Activated effector memory CD4-positive, alpha-beta T cell treated with anti-CD3 and anti-CD28 coated beads, Interleukin-2, amount 50 U/mL, for 16 hours (primary cell): ENCODE measurements around the gene IGFN1.
"Not testable (repeated sequence)": the region's sequence is repeated elsewhere in the genome, so short reads cannot be mapped to it uniquely, and the experiment has no call there.

Experiments
- DNase-seq: peaks from one replicate; pipeline ENCODE4 v3.0.0-alpha.2; 2020

The IGFN1 gene

GRCh38 chr1:201251411-201251810 lies 60.8 kb downstream of the IGFN1 start:
- peak; percentile 12 for DNase-seq

- DNase-seq = peak; percentile 52
These were observed 61.3 kb downstream of the IGFN1 start for GRCh38 chr1:201251851-201252430.

- DNase-seq = peak; percentile 42
These were observed 62.3 kb downstream of the IGFN1 start for GRCh38 chr1:201252944-201253371.

GRCh38 chr1:201253411-201253810 lies 62.8 kb downstream of the IGFN1 start:
- DNase-seq = peak; percentile 55

- peak; percentile 21 for DNase-seq
These were observed 63.4 kb downstream of the IGFN1 start for GRCh38 chr1:201253906-201254624.

GRCh38 chr1:201254625-201255478 lies 64.2 kb downstream of the IGFN1 start:
- peak; percentile 88 for DNase-seq

- no peak for DNase-seq
These were observed 65.1 kb downstream of the IGFN1 start for GRCh38 chr1:201255479-201256362.

- DNase-seq = not testable (repeated sequence)
These were observed 67.5 kb downstream of the IGFN1 start for GRCh38 chr1:201258132-201258531.

GRCh38 chr1:201258763-201259230 lies 68.2 kb downstream of the IGFN1 start:
- DNase-seq = no peak

- DNase-seq = no peak
These were observed 69.0 kb downstream of the IGFN1 start for GRCh38 chr1:201259476-201260235.

GRCh38 chr1:201260236-201260590 lies 69.6 kb downstream of the IGFN1 start:
- DNase-seq = no peak

- no peak for DNase-seq
These were observed 70.2 kb downstream of the IGFN1 start for GRCh38 chr1:201260648-201261311.

- DNase-seq = no peak
These were observed 71.3 kb downstream of the IGFN1 start for GRCh38 chr1:201261771-201262547.

- DNase-seq = peak; percentile 44
These were observed 72.5 kb downstream of the IGFN1 start for GRCh38 chr1:201262963-201263608.

- peak; percentile 33 for DNase-seq
These were observed 73.4 kb downstream of the IGFN1 start for GRCh38 chr1:201264072-201264471.

- DNase-seq = peak; percentile 10
These were observed 73.9 kb downstream of the IGFN1 start for GRCh38 chr1:201264554-201264953.

GRCh38 chr1:201265756-201266155 lies 75.1 kb downstream of the IGFN1 start:
- DNase-seq = no peak

GRCh38 chr1:201266276-201266675 lies 75.7 kb downstream of the IGFN1 start:
- DNase-seq = no peak

GRCh38 chr1:201266774-201267173 lies 76.2 kb downstream of the IGFN1 start:
- no peak for DNase-seq
